GM18519 (cell line): ENCODE measurements around the gene AZI2.

Source experiments
- ATAC-seq: cut with Tn5 transposase; IDR thresholded peaks from one replicate; pipeline ENCODE4 v1.9.1; 2021; ENCODE audit warnings: mild to moderate bottlenecking, moderate library complexity; ENCODE audit not compliant: unreplicated experiment, low FRiP score

The AZI2 gene

GRCh38 chr3:28308196-28308595 is 40.4 kb downstream of the AZI2 start:
- ATAC-seq, result no peak

GRCh38 chr3:28301688-28302087 is 46.9 kb downstream of the AZI2 start:
- no peak for ATAC-seq

GRCh38 chr3:28300345-28300962 is 48.2 kb downstream of the AZI2 start:
- ATAC-seq, result no peak

GRCh38 chr3:28299705-28300104 is 48.9 kb downstream of the AZI2 start:
- ATAC-seq, result no peak

- no peak for ATAC-seq
These were observed 52.6 kb downstream of the AZI2 start for GRCh38 chr3:28295898-28296490.

- no peak for ATAC-seq
These were observed 53.8 kb downstream of the AZI2 start for GRCh38 chr3:28294667-28295413.

- no peak for ATAC-seq
These were observed 56.0 kb downstream of the AZI2 start for GRCh38 chr3:28292622-28293021.

GRCh38 chr3:28291577-28291976 is 57.0 kb downstream of the AZI2 start:
- ATAC-seq, result no peak

- ATAC-seq, result no peak
These were observed 57.7 kb downstream of the AZI2 start for GRCh38 chr3:28290863-28291300.

GRCh38 chr3:28287046-28287445 is 61.6 kb downstream of the AZI2 start:
- no peak for ATAC-seq

- peak; percentile 85 for ATAC-seq
These were observed 62.0 kb downstream of the AZI2 start for GRCh38 chr3:28286595-28286994.

- ATAC-seq, result no peak
These were observed 67.8 kb downstream of the AZI2 start for GRCh38 chr3:28280781-28281180.

GRCh38 chr3:28279770-28280169 is 68.9 kb downstream of the AZI2 start:
- no peak for ATAC-seq

- ATAC-seq, result no peak
These were observed 69.7 kb downstream of the AZI2 start for GRCh38 chr3:28278918-28279317.

GRCh38 chr3:28273837-28274236 is 74.8 kb downstream of the AZI2 start:
- no peak for ATAC-seq
